GM06990 (cell line): Measurements from ENCODE around the gene PFDN4.

Experiments
- DNase-seq: peaks from one replicate; pipeline ENCODE4 v3.0.0-alpha.2; 2011; ENCODE audit not compliant: insufficient read length; ENCODE audit errors: extremely low read depth
- H3K27me3 ChIP-seq: replicated peaks from 2 replicates; pipeline ENCODE4 v1.6.0; 2011; ENCODE audit warnings: low read length; ENCODE audit not compliant: control insufficient read depth, insufficient read depth
- H3K36me3 ChIP-seq: 2 replicates; pipeline ENCODE4 v1.5.1; 2011; ENCODE audit warnings: low read length; ENCODE audit not compliant: control insufficient read depth, insufficient read depth
- H3K4me3 ChIP-seq: replicated peaks from 2 replicates; pipeline ENCODE4 v1.5.1; 2011; ENCODE audit warnings: low read depth, mild to moderate bottlenecking, control low read depth, low read length
- TF ChIP-seq, protein P1 (sequence below): IDR thresholded peaks from 2 replicates; pipeline ENCODE4 v1.5.1; 2011; ENCODE audit warnings: low read length, control low read depth, mild to moderate bottlenecking, inconsistent platforms; ENCODE audit not compliant: insufficient read depth, poor library complexity, severe bottlenecking

PFDN4 gene

DNA sequence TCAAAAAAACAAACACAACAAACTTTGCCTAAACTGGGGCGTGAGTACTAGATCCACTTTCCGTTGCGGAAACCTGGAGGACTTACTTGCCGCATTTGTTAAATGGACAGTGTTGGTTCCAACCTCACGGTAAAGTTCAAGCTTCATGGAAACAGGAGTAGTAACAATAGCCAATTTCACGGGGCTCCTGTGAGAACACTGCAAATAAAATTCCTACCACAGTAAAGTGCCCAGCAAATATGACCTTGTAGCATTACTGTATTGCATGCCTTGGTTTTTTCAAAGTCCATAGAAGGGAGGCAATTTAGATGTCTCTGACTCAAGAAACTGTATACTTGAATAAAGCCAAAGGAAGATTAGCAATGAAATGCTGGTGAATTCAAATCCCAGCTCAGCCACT, 30.5 kb upstream of the PFDN4 start:
- DNase-seq, result no peak
- H3K27me3 ChIP-seq, result peaks cover 7% of the 10 kb centered on the region
- TF ChIP-seq, protein P1, sequence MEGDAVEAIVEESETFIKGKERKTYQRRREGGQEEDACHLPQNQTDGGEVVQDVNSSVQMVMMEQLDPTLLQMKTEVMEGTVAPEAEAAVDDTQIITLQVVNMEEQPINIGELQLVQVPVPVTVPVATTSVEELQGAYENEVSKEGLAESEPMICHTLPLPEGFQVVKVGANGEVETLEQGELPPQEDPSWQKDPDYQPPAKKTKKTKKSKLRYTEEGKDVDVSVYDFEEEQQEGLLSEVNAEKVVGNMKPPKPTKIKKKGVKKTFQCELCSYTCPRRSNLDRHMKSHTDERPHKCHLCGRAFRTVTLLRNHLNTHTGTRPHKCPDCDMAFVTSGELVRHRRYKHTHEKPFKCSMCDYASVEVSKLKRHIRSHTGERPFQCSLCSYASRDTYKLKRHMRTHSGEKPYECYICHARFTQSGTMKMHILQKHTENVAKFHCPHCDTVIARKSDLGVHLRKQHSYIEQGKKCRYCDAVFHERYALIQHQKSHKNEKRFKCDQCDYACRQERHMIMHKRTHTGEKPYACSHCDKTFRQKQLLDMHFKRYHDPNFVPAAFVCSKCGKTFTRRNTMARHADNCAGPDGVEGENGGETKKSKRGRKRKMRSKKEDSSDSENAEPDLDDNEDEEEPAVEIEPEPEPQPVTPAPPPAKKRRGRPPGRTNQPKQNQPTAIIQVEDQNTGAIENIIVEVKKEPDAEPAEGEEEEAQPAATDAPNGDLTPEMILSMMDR, result no peak
- H3K36me3 ChIP-seq, result no peaks in the 10 kb centered on the region
- no peak overlapping the region for H3K4me3 ChIP-seq

DNA sequence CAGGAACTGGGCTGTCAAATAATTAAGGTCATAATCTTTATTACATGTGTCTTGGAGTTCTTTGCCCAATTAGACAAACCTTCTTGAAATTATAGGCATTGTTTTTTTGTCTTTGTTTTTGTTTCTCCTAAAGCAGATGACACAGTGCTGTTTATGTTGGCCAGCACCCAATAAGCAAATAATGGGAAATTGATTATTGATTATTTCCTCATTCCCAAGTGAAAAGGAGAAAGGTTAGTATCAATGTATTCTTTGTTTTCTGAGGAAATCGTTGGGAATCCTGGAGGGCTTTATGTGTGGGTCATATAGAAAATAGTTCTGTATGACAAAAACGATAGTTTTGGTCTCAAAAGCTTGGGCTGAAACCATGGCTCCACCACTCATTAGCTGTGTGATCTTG, 29.6 kb upstream of the PFDN4 start:
- TF ChIP-seq, protein P1, result no peak
- H3K4me3 ChIP-seq, result no peak overlapping the region
- no peaks in the 10 kb centered on the region for H3K36me3 ChIP-seq
- DNase-seq, result no peak
- peaks cover 3% of the 10 kb centered on the region; the same call in 1 of the 2 replicates for H3K27me3 ChIP-seq

DNA sequence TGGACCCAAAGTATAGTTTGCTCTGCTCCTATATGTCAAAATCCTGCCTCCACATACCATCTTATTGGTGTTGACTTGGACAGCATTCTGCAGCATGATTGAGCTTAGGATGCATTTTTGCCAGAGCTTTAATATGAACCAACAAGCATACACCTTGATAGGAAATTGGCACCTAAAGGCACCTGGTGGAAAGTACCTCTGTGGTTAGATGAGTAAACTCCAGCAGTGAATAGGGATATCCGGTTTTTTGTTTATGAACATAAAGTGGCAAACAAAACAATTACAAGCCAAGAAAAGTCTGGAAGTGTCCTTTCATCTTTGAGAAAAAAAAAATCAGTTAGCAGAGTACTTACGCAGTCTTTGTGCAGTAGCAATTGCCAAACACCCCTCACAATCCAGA, 27.9 kb upstream of the PFDN4 start:
- TF ChIP-seq, protein P1, result no peak
- Histone ChIP-seq H3K4me3 (no peak overlapping the region), H3K27me3 (no peaks in the 10 kb centered on the region), H3K36me3 (no peaks in the 10 kb centered on the region)
- peak; percentile 26 for DNase-seq

DNA sequence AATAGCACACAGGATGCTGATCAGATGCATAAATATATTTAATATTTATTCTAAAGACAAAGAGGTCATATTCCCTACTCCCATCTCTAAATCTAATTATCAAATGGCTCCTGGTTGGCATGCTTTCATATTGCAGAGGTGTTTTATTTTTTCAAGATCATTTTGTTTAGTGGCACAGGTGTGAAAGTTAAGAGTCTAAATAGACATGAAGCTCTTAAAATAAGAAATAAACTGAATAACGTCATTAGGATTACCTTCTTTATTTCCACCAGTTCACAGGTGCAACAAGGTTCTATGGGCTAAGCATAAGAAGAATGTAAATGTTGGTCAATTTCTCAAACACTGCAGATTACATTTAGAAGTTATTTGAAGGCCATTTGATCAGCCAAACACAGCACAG, 27.0 kb upstream of the PFDN4 start:
- TF ChIP-seq, protein P1, result no peak
- no peaks in the 10 kb centered on the region for H3K27me3 ChIP-seq
- no peaks in the 10 kb centered on the region for H3K36me3 ChIP-seq
- no peak overlapping the region for H3K4me3 ChIP-seq
- DNase-seq, result no peak

DNA sequence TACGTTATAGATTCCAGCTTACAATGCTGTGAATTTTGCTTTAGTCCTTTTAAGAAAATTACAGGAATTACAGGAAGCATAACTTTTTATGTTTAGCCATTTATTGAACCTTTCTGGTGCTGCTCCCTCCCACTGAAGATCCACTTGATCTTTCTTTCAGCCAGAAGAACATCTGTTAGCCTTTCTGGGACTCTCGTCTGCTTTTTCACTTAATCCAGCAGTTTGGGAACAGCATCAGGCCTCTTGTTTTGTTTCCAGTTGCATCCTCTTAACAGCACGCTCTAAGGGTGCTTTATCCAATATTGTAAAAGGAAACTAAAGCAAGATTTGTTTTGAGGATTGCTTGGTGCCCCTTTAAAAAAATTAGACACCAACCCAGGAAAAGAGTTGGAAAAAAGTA, 23.8 kb upstream of the PFDN4 start:
- no peaks in the 10 kb centered on the region for H3K27me3 ChIP-seq
- TF ChIP-seq, protein P1, result no peak
- H3K36me3 ChIP-seq, result no peaks in the 10 kb centered on the region
- H3K4me3 ChIP-seq, result no peak overlapping the region
- no peak for DNase-seq
